ENCODE data around the gene FAM53B.

- TF ChIP-seq, protein P1, sequence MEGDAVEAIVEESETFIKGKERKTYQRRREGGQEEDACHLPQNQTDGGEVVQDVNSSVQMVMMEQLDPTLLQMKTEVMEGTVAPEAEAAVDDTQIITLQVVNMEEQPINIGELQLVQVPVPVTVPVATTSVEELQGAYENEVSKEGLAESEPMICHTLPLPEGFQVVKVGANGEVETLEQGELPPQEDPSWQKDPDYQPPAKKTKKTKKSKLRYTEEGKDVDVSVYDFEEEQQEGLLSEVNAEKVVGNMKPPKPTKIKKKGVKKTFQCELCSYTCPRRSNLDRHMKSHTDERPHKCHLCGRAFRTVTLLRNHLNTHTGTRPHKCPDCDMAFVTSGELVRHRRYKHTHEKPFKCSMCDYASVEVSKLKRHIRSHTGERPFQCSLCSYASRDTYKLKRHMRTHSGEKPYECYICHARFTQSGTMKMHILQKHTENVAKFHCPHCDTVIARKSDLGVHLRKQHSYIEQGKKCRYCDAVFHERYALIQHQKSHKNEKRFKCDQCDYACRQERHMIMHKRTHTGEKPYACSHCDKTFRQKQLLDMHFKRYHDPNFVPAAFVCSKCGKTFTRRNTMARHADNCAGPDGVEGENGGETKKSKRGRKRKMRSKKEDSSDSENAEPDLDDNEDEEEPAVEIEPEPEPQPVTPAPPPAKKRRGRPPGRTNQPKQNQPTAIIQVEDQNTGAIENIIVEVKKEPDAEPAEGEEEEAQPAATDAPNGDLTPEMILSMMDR (IDR thresholded peaks at IDR 0.05): no peak
- TF ChIP-seq PBX3 (IDR thresholded peaks at IDR 0.05) (no peak), SMC3 (IDR thresholded peaks at IDR 0.05; ENCODE audit: low read depth, low read length) (no peak), FOXM1 (IDR thresholded peaks at IDR 0.05; ENCODE audit: low read depth) (no peak), GATA2 (CRISPR knock-in tag; IDR thresholded peaks at IDR 0.05) (no peak; the same call in 1 of the 2 replicates), TEAD4 (IDR thresholded peaks at IDR 0.05; ENCODE audit: borderline replicate concordance, insufficient read depth) (no peak), RAD21 (IDR thresholded peaks at IDR 0.05; ENCODE audit: low read length) (no peak; the same call in 1 of the 2 replicates), EP300 (IDR thresholded peaks at IDR 0.05; ENCODE audit: borderline replicate concordance in 1 of 2, low read depth in 1 of 2, low read length in 1 of 2) (no peak), RCOR1 (IDR thresholded peaks at IDR 0.05; ENCODE audit: low read length) (no peak), FOXJ3 (CRISPR knock-in tag; IDR thresholded peaks at IDR 0.05) (no peak), USF2 (IDR thresholded peaks at IDR 0.05; ENCODE audit: borderline replicate concordance, low read depth, low read length) (no peak)
- TF ChIP-seq, protein P2, sequence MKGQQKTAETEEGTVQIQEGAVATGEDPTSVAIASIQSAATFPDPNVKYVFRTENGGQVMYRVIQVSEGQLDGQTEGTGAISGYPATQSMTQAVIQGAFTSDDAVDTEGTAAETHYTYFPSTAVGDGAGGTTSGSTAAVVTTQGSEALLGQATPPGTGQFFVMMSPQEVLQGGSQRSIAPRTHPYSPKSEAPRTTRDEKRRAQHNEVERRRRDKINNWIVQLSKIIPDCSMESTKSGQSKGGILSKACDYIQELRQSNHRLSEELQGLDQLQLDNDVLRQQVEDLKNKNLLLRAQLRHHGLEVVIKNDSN (IDR thresholded peaks at IDR 0.05; ENCODE audit: borderline replicate concordance, low read depth): no peak
Observed at GRCh38 chr10:124667425-124668345, 76.5 kb downstream of the FAM53B start.
